Testis (tissue), 2 donors: ENCODE data around the gene ZEB2.

Experiments used
- POLR2A ChIP-seq: fragments of 450-650 bp; IDR thresholded peaks from one replicate; pipeline ENCODE4 v1.6.1; 2017; ENCODE audit warnings: antibody characterized with exemption, mild to moderate bottlenecking, moderate library complexity
- TF ChIP-seq, protein P1 (sequence below), 3 experiments: fragments of 450-650 bp in 2 of 3; fragments of 200-600 bp in 1 of 3; sonication (generic) in 1 of 3; IDR thresholded peaks; one replicate each; pipeline ENCODE4 v1.5.1; 2016 to 2019; ENCODE audit warnings: antibody characterized with exemption in 3 of 3, mild to moderate bottlenecking in 2 of 3, moderate library complexity in 1 of 3

DNA sequence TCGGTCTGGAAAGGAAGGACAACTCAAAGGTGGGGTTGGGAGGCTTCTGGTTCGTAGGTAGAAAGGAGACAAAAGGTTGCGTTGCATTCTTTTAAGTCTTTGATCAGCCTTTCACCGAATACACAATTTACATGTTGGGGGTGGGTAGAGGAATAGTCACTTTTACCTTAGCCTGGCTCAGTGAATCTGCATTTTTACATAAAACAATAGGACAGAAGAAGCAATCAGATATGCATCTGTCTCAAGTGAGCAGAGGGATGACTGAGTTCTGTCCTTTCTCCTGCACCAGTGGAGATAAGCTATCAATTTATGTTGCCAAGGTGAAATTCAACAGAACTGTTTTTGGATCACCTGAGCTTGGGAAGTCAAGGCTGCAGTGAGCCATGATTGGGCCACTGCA is 173.7 kb downstream of the ZEB2 start:
- TF ChIP-seq, protein P1, sequence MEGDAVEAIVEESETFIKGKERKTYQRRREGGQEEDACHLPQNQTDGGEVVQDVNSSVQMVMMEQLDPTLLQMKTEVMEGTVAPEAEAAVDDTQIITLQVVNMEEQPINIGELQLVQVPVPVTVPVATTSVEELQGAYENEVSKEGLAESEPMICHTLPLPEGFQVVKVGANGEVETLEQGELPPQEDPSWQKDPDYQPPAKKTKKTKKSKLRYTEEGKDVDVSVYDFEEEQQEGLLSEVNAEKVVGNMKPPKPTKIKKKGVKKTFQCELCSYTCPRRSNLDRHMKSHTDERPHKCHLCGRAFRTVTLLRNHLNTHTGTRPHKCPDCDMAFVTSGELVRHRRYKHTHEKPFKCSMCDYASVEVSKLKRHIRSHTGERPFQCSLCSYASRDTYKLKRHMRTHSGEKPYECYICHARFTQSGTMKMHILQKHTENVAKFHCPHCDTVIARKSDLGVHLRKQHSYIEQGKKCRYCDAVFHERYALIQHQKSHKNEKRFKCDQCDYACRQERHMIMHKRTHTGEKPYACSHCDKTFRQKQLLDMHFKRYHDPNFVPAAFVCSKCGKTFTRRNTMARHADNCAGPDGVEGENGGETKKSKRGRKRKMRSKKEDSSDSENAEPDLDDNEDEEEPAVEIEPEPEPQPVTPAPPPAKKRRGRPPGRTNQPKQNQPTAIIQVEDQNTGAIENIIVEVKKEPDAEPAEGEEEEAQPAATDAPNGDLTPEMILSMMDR (IDR thresholded peaks at IDR 0.05) = no peak
- TF ChIP-seq POLR2A = no peak
